Activated CD8-positive, alpha-beta memory T cell treated with anti-CD3 and anti-CD28 coated beads for 48 hours (primary cell): ENCODE results near the gene SLC15A4.
"Not testable (repeated sequence)": the region's sequence is repeated elsewhere in the genome, so short reads cannot be mapped to it uniquely, and the experiment has no call there.

ENCODE experiments used
- DNase-seq, 3 experiments: peaks; one replicate each; pipeline ENCODE4 v3.0.0-alpha.2; 2020; ENCODE audit warnings: low read depth in 2 of 3, low spot score in 2 of 3

Gene SLC15A4

GRCh38 chr12:128844031-128844635 lies 20.4 kb upstream of the SLC15A4 start:
- DNase-seq: no peak

- DNase-seq: no peak
These were observed 19.8 kb upstream of the SLC15A4 start for GRCh38 chr12:128843538-128843937.

- no peak for DNase-seq
These were observed 18.8 kb upstream of the SLC15A4 start for GRCh38 chr12:128842579-128842978.

- DNase-seq: no peak
These were observed 17.2 kb upstream of the SLC15A4 start for GRCh38 chr12:128840862-128841468.

GRCh38 chr12:128839885-128840284 lies 16.1 kb upstream of the SLC15A4 start:
- not testable (repeated sequence) for DNase-seq

GRCh38 chr12:128833418-128833817 lies 9.7 kb upstream of the SLC15A4 start:
- no peak for DNase-seq

- DNase-seq: no peak
These were observed 6.7 kb upstream of the SLC15A4 start for GRCh38 chr12:128830505-128830893.

GRCh38 chr12:128829861-128830504 lies 6.2 kb upstream of the SLC15A4 start:
- DNase-seq: no peak

- no peak for DNase-seq
These were observed 4.0 kb upstream of the SLC15A4 start for GRCh38 chr12:128827724-128828123.

- DNase-seq: no peak
These were observed 2.1 kb upstream of the SLC15A4 start for GRCh38 chr12:128825835-128826234.

GRCh38 chr12:128823216-128823915 lies 392 bp downstream of the SLC15A4 start:
- DNase-seq: peak in 1 of 3 experiments; percentile 20

- no peak for DNase-seq
These were observed 2.9 kb downstream of the SLC15A4 start for GRCh38 chr12:128820723-128821432.

- no peak for DNase-seq
These were observed 3.5 kb downstream of the SLC15A4 start for GRCh38 chr12:128820253-128820652.

- DNase-seq: no peak
These were observed 4.2 kb downstream of the SLC15A4 start for GRCh38 chr12:128819293-128820144.

- DNase-seq: no peak
These were observed 5.4 kb downstream of the SLC15A4 start for GRCh38 chr12:128818065-128819022.

GRCh38 chr12:128817111-128818015 lies 6.4 kb downstream of the SLC15A4 start:
- DNase-seq: no peak

GRCh38 chr12:128816643-128816920 lies 7.2 kb downstream of the SLC15A4 start:
- DNase-seq: no peak
